ENCODE measurements around the gene KAZN.

Gene KAZN

GRCh38 chr1:14841951-14842350 lies 243.5 kb downstream of the KAZN start:
- DNase-seq = no peak

DNA sequence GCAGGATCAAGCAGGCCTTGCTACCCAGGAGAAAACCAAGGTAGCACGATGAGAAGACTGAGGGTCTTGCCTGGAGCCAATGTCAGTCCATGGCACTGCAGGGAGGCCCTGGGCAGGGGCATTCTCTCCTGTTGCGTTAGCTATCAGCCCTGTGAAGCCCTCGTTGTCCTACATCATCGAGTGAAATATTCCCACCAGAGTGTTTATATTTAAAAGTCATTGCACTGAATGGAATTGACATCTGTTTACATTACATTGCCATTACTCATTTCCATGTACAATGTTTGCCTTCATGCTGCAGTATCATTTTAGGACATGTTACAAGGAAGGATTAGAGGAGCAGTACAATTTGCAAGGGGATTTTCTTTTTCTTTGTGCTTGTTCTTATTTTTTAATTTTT lies 243.9 kb downstream of the KAZN start:
- DNase-seq = no peak

DNA sequence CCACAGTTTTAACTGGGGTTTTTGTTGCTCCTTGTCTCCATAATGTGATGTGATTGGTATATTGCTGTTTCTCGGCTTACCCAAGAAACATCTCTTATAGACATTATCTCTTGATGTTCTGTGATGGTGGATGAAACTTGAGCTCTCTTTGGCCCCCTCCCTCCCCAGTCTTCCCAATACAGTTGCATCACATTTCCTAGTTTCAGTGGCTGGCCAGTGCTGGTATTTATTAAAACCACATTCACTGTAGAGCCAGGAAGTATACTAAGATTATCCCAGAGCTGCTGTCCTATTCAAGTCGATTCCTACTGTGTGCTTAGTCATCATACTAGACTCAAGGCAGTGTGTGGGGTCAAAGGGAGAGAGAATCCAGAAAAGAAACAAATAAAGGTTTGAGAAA lies 244.4 kb downstream of the KAZN start:
- no peak for DNase-seq

GRCh38 chr1:14843525-14843924 lies 245.0 kb downstream of the KAZN start:
- DNase-seq = no peak

- DNase-seq = no peak
Observed at GRCh38 chr1:14844356-14844755, 245.9 kb downstream of the KAZN start.

DNA sequence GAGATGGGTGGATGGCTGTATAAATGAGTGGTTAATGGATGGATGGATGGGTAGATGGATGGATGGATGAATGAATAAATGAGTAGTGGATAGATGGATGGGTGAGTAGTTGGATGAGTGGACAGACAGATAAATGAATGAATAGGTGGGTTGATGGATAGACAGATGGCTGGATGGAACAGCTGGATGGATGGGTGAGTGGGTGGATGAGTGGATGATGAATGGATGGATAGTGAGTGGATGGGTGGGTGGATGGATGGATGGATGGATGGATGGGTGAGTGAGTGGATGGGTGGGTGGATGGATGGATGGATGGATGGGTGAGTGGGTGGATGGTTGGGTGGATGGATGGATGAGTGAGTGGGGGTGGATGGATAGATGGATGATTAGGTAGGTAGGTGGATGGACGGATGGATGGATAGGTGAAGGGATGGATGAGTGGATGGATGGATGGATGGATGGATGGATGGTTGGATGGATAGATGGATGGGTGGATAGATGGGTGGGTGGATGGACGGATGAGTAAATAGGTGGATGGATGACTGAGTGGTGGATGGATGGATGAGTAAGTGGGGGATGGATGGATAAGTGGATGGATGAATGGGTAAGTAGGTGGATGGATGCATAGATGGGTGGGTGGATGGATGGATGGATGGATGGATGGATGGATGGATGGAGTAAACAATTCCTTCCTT lies 246.6 kb downstream of the KAZN start:
- DNase-seq = no peak

GRCh38 chr1:14845851-14846250 lies 247.4 kb downstream of the KAZN start:
- DNase-seq = no peak

GRCh38 chr1:14846688-14847087 lies 248.2 kb downstream of the KAZN start:
- DNase-seq = no peak

- DNase-seq = no peak
Observed at GRCh38 chr1:14848203-14848602, 249.7 kb downstream of the KAZN start.

DNA sequence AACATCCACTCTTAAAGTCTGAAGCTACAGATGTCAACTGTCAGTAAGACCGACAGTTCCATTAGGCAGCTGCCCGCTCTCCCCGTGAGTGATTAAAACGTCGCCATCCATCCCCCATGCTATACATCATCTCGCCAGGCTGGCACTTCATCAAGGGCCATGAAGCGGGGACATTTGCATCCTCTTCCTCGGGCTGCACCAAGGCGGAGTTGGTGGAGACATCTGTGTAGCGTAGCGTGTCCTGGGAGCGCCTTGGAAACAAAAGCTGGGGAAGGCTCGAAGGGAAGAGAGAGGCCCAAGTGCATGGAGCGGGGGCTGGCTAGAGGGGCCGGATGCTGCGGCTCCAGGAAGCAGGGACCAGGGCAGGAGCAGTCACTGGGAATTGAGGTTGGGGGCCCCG lies 250.1 kb downstream of the KAZN start:
- DNase-seq = no peak

DNA sequence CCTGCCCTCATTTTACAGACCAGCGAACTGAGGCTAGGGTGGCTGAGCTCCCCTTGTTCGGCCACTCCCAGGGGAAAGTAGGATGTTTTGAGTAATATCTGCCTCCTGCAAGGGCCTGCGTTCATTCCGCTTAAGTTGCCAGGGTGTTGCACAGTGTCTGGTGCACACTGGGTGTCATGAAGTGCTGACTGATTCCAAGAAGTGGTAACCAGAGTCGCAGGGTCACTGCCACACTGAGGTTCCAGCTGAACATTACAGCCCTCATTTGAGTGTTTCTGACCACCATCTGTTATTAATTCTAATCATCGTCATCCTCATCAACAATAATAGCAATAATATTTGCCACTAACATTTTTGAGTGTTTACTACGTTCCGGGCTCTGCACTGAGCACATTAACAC lies 250.6 kb downstream of the KAZN start:
- no peak for DNase-seq

- DNase-seq = no peak
Observed at GRCh38 chr1:14850563-14850962, 252.1 kb downstream of the KAZN start.

- DNase-seq = no peak
Observed at GRCh38 chr1:14851760-14852159, 253.3 kb downstream of the KAZN start.

- DNase-seq = no peak
Observed at GRCh38 chr1:14852291-14852690, 253.8 kb downstream of the KAZN start.

DNA sequence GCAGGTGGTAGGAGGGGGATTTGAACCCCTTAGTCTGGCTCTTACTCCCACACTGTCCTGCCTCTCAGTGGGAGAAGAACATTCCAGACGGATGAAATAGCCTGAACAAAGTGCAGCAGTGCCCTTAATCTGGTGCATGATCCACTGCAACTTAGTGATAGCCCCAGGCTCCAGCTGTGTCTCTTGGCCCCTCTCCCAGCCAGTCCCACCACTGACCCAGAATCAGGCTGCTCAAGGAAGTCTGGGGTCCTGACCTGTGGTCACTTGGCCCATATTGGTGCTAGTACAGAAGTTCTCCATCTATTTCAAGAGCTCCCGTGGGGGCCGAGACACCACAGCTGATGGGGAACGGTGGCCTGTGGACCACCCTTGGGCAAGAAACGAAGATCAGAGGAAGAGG lies 255.0 kb downstream of the KAZN start:
- no peak for DNase-seq

- no peak for DNase-seq
Observed at GRCh38 chr1:14855268-14855667, 256.8 kb downstream of the KAZN start.

GRCh38 chr1:14855801-14856200 lies 257.3 kb downstream of the KAZN start:
- DNase-seq = no peak

GRCh38 chr1:14857436-14858195 lies 259.1 kb downstream of the KAZN start:
- DNase-seq = no peak

GRCh38 chr1:14862114-14862771 lies 263.8 kb downstream of the KAZN start:
- no peak for DNase-seq

GRCh38 chr1:14865106-14865505 lies 266.6 kb downstream of the KAZN start:
- no peak for DNase-seq

- no peak for DNase-seq
Observed at GRCh38 chr1:14866911-14867612, 268.6 kb downstream of the KAZN start.

DNA sequence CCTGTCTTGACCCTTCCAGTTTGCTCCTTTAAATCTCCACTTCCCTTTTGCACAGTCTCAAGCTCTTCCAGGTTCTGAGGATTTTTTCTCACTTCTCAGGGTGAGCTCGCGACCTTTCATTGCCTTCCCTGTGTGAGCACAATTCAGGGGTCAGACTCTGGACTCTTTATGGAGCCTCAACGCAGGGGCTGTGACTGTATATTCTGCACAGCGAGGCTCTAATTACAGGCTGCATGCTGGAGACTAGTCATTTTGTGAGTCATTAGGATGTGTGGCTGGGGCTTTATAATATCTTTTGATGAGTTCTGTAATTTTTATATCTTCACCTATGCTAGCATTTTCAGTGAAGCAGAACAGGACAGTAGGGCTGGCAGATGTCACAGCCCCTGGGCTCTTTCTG lies 270.7 kb downstream of the KAZN start:
- DNase-seq = no peak

- DNase-seq = no peak
Observed at GRCh38 chr1:14871218-14871970, 272.9 kb downstream of the KAZN start.
